RWPE2 (cell line): ENCODE measurements around the gene CD300LG.

Experiments used
- ATAC-seq: fragments of 200-7000 bp; cut with Tn5 transposase; 3 replicates; pipeline ENCODE4 v1.9.1; 2021; ENCODE audit warnings: low read depth
- DNase-seq: peaks from one replicate; pipeline ENCODE4 v3.0.0-alpha.2; 2020; ENCODE audit warnings: low spot score
- H3K27ac ChIP-seq: fragments of 450-650 bp; 2 replicates; pipeline ENCODE4 v1.5.1; 2017; ENCODE audit warnings: mild to moderate bottlenecking; ENCODE audit not compliant: poor library complexity, severe bottlenecking
- H3K27me3 ChIP-seq: fragments of 250-450 bp; sonication (Bioruptor Pico); 2 replicates; pipeline ENCODE4 v1.5.1; 2021; ENCODE audit warnings: mild to moderate bottlenecking, moderate library complexity; ENCODE audit not compliant: insufficient read depth, poor library complexity, severe bottlenecking
- H3K36me3 ChIP-seq: fragments of 250-450 bp; sonication (Bioruptor Pico); 2 replicates; pipeline ENCODE4 v1.5.1; 2020; ENCODE audit warnings: low read depth, mild to moderate bottlenecking, moderate library complexity
- H3K4me1 ChIP-seq: fragments of 250-450 bp; sonication (Bioruptor Pico); 2 replicates; pipeline ENCODE4 v1.5.1; 2021; ENCODE audit warnings: mild to moderate bottlenecking, moderate library complexity; ENCODE audit not compliant: insufficient read depth, poor library complexity, severe bottlenecking
- H3K4me3 ChIP-seq: fragments of 250-450 bp; sonication (Bioruptor Pico); 2 replicates; pipeline ENCODE4 v1.5.1; 2021; ENCODE audit warnings: mild to moderate bottlenecking, moderate library complexity; ENCODE audit not compliant: severe bottlenecking
- H3K9me3 ChIP-seq: fragments of 250-450 bp; sonication (Bioruptor Pico); 2 replicates; pipeline ENCODE4 v1.5.1; 2021; ENCODE audit warnings: mild to moderate bottlenecking, moderate library complexity; ENCODE audit not compliant: severe bottlenecking
- TF ChIP-seq, protein P1 (sequence below): fragments of 450-650 bp; IDR thresholded peaks from one replicate; pipeline ENCODE4 v1.5.1; 2017; ENCODE audit warnings: mild to moderate bottlenecking, moderate library complexity; ENCODE audit not compliant: poor library complexity, severe bottlenecking

The CD300LG gene

DNA sequence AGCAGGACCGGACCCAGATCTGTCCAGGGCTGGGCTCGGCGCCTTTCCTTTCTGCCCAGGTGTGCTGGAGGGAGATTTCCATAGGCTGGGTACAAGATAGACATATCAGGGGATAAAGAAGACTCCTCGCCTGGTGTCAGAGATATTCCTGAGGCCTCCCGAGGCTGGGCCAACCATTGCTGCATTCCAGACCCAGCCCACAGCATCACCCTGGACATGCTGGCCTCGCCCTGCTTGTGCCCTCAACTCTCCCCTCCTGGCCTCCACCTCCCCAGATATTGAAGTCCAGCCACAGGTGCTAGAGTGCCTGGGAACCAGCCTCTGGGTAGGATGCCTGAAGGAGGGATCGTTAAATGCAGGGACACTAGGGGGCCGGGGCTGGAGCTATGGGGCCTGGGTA lies 2.1 kb downstream of the CD300LG start:
- DNase-seq (no peak), ATAC-seq (no peak)
- no peaks in the 10 kb centered on the region for H3K27me3 ChIP-seq
- TF ChIP-seq, protein P1, sequence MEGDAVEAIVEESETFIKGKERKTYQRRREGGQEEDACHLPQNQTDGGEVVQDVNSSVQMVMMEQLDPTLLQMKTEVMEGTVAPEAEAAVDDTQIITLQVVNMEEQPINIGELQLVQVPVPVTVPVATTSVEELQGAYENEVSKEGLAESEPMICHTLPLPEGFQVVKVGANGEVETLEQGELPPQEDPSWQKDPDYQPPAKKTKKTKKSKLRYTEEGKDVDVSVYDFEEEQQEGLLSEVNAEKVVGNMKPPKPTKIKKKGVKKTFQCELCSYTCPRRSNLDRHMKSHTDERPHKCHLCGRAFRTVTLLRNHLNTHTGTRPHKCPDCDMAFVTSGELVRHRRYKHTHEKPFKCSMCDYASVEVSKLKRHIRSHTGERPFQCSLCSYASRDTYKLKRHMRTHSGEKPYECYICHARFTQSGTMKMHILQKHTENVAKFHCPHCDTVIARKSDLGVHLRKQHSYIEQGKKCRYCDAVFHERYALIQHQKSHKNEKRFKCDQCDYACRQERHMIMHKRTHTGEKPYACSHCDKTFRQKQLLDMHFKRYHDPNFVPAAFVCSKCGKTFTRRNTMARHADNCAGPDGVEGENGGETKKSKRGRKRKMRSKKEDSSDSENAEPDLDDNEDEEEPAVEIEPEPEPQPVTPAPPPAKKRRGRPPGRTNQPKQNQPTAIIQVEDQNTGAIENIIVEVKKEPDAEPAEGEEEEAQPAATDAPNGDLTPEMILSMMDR: no peak
- H3K36me3 ChIP-seq: no peaks in the 10 kb centered on the region
- H3K4me1 ChIP-seq: no peaks in the 10 kb centered on the region
- no peak overlapping the region for H3K27ac ChIP-seq
- H3K4me3 ChIP-seq: no peak overlapping the region
- no peaks in the 10 kb centered on the region for H3K9me3 ChIP-seq

DNA sequence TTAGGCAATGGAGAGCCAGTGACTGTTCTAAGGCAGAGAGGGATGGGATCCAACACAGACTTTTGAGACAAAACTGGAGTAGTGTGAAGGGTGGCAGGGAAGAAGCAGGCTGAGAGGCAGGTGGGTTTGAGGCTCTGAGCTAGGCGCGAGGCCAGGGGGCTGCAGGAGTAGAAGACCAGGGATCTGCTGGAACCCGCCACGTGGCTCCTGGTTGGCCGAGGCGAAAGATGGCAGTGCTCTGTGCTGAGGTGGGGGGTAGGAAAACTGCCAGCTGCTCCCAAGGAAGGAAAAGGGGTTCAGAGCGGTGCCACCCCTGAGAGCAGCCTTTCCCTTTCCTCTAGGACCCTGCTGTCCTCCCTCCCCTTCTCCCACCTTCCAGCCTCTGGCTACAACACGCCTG lies 5.6 kb downstream of the CD300LG start:
- no peak for DNase-seq
- ATAC-seq: no peak
- Histone ChIP-seq H3K27me3 (no peaks in the 10 kb centered on the region), H3K27ac (no peak overlapping the region), H3K36me3 (no peaks in the 10 kb centered on the region), H3K9me3 (no peaks in the 10 kb centered on the region), H3K4me3 (no peak overlapping the region), H3K4me1 (no peaks in the 10 kb centered on the region)
- TF ChIP-seq, protein P1: no peak

DNA sequence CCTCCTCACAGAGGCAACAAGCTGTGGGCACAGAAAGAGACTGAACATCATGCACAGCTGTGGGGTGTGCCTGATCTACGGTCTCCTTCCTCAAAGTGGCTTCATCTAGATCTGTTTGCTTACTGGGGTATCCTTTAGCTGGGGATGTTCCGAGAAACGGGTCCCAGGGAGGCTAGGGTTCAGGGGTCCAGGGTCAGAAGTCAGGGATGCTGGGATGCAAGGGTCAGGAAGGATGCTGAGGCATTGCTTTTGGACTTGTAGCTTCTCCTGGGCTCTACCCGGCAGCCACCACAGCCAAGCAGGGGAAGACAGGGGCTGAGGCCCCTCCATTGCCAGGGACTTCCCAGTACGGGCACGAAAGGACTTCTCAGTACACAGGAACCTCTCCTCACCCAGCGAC lies 6.6 kb downstream of the CD300LG start:
- no peak overlapping the region for H3K4me3 ChIP-seq
- H3K36me3 ChIP-seq: no peaks in the 10 kb centered on the region
- no peaks in the 10 kb centered on the region for H3K4me1 ChIP-seq
- H3K27ac ChIP-seq: no peak overlapping the region
- no peaks in the 10 kb centered on the region for H3K27me3 ChIP-seq
- TF ChIP-seq, protein P1: no peak
- DNase-seq: no peak
- ATAC-seq: no peak
- no peaks in the 10 kb centered on the region for H3K9me3 ChIP-seq

DNA sequence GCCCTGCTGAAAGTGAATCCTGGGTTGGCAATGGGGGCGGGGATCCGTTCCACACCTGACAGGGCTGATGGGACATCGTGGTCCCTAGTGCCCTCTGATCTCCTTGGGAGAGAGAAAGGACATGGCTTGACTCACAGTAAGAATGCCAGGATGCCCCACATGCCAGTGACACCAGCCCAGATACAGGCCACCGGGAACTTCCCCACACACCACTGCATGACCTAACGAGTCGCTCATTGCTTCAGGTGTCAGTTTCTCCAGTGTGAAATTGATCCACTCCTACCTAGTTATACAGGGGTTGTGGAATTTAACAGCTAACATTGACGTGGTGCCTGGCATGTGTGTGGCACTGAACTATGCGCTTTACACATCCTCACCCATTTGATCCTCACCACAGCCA lies 7.5 kb downstream of the CD300LG start:
- no peaks in the 10 kb centered on the region for H3K4me1 ChIP-seq
- H3K27me3 ChIP-seq: no peaks in the 10 kb centered on the region
- no peak for ATAC-seq

DNA sequence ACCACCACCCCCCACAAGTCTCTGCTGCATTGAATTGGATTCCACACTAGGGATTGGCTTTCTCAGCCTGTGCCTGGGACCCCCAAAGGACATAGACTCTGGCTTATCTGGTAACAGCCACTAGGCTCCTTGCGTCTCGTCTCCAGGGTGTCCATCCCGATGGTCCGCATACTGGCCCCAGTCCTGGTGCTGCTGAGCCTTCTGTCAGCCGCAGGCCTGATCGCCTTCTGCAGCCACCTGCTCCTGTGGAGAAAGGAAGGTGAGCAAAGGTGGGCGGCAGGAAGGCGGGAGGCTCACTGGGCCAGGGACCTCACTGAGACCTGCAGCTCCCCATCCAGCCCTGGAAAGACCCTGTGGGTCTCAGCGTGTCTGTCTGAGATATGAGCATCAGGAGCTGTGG lies 8.1 kb downstream of the CD300LG start:
- Histone ChIP-seq H3K27ac (no peak overlapping the region), H3K4me1 (no peaks in the 10 kb centered on the region), H3K9me3 (no peaks in the 10 kb centered on the region), H3K4me3 (no peak overlapping the region), H3K27me3 (no peaks in the 10 kb centered on the region), H3K36me3 (no peaks in the 10 kb centered on the region)
- DNase-seq (no peak), ATAC-seq (no peak)
- TF ChIP-seq, protein P1: no peak

More for the DNA sequence above, 7.5 kb downstream of the CD300LG start:
- Histone ChIP-seq H3K9me3 (no peaks in the 10 kb centered on the region), H3K27ac (no peak overlapping the region), H3K4me3 (no peak overlapping the region), H3K36me3 (no peaks in the 10 kb centered on the region)
- TF ChIP-seq, protein P1: no peak
- DNase-seq: no peak
